CD4-positive, alpha-beta T cell treated with Interleukin-17A for 1 hour (primary cell): Measurements from ENCODE around the gene ZC3H4.

Experiments used
- DNase-seq: peaks from one replicate; pipeline ENCODE4 v3.0.0-alpha.2; 2020

Gene ZC3H4

DNA sequence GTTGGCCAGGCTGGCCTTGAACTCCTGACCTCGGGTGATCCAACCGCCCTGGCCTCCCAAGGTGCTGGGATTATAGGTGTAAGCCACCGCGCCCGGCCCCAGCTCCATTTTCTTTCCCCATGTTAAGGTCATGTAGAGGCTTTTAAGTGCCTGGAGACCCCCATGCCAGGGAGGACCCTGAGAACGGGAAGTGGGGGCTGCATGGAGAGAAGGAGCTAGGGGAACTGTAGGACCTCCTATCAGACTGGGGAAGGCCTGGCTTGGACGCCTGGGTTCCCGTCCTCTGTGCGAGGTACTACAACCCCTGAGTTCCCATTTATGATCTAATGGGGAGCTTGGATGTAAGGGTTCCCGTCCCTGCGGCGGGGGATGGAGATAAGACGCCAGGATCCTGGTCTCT is 94.7 kb downstream of the ZC3H4 start:
- DNase-seq = no peak
